HG03571 (cell line): ENCODE measurements around the gene OSCP1.

Experiments used
- ATAC-seq: cut with Tn5 transposase; IDR thresholded peaks from one replicate; pipeline ENCODE4 v1.9.1; 2021; ENCODE audit not compliant: unreplicated experiment

Gene OSCP1

DNA sequence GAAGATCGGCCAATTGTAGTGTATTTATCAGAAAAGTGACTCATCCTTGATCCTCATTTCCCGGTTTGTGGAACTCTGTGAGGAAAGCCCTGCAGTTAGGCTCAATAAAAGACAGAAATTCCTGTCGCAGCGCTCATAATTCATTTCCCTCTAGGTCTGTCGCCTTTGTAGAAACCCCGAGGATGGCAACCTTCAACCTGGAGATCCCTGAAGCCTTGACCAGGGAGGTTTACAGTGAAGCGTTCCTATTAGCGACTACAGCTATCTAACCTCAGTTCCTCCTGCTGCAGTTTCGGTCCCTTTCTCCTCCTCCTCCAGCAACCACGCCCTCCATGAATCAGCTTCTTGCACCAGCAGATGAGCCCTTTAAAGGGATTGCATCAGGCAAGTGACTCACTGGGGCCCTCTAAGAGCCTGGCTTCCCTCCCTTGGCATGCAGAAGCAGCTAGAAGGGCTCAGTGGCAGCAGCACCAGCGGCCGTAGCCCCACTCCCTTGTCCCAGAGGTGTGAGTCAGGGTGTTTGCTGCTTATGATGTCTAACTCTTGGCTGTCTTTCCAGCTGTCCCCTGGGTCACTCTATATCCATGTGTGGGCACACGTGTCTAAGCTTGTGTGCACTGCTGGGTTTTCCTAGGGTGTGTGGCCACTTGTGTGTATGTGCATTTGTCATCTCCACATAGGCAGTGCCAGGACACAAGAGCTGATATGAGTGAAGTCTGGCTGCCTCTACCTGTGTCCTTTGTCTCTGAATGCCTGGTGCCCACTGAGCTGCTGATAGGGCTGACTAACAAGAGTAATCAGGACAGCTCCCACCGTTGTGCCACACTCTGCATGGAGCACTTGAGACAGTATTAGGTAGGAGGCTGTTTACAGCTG is 63.7 kb downstream of the OSCP1 start:
- peak; percentile 37 for ATAC-seq

- ATAC-seq, result peak; percentile 76
Measured at GRCh38 chr1:36385410-36386264, 64.6 kb downstream of the OSCP1 start, which contains the start of gene STK40. STK40 (minus strand) TSS chr1:36385924; CDS start chr1:36361332, 24,592 bp downstream.

DNA sequence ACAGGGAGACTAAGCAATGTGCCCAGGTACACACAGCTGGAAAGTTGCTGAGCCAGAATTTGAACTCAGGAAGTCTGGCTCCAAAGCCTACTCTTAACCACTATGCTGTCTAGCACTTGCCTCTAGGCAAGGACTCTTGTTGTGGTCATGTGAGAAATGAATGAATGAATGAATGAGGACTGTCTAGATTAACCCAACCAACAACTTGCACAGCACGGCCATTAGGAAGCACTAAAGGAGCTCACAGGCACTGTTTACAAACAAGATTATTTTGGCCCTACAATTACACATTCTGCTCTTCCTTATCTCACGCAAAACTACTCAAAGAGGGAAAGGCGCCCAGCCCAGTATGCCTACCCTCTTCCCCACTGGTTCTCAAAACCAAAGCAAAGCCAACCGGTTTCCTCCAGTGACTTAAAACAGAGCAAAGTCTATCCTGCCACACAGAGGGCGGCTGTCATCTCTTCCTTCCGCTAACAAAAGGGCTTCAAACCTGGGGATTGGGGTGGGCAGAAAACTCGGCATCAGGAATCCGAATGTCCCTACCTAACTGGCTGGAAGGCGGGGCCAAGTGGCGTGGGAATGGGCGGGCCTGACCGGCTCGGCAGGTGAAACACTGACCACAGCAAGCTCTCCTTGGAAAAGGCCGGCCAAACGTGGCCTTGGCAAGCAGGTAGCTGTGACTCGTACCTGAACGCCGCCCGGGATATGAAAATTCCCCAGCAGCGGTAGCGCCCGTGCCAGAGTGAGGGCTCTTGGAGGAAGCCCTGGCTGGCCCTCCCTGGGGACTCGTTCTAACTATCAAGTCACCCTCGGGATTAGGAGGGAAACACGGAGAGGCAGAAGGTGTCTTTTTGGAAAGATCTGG is 65.5 kb downstream of the OSCP1 start:
- no peak for ATAC-seq

DNA sequence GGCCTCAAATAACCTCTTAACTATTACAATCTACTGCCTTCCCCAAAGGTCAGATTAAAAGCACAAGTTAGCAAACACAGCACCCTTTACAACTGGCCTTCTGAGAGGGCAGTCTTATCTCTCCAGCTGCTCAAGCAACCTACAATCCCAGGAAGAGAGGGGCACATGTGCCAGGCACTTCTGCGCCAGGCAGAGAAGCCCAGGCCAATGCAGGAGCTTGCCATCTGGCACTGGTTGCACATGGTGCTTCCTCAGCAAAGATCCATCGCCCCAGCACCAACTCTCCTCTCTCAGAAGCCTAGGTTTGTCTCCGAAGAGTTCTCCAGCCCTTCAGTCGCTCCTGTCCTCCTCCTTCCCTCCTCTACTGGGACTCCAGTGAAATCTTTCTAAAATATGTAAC is 67.0 kb downstream of the OSCP1 start:
- no peak for ATAC-seq

DNA sequence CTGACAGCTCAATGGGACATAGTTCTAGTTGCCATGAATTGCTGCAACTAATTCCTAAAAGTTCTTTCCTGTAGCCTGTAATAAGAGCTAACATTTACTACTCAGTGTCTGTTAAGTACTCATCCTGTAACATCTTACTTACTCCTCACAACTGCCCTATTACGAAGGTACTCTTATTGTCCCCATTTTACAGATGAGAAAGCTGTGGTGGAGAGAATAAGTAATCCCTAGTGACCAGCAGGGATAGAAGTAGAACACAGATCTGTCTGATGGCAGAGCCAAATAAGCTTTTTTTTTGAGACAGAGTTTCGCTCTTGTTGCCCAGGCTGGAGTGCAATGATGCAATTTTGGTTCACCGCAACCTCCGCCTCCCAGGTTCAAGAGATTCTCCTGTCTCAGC is 67.6 kb downstream of the OSCP1 start:
- no peak for ATAC-seq

GRCh38 chr1:36382231-36382630 is 68.0 kb downstream of the OSCP1 start:
- ATAC-seq, result no peak

DNA sequence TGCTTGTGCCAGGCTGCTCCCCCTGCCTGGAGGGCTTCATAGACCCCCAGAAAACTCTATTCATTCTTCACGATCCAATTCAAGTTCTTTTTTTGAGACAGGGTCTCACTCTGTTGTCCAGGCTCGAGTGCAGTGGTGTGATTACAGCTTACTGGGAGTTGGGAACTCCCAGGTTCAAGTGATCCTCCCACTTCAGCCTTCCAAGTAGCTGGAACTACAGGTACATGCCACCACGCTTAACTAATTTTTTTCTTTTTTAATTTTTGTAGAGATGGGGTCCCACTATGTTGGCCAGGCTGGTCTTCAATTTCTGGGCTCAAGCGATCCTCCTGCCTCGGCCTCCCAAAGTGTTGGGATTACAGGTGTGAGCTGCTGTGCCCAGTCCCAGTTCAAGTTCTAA is 68.8 kb downstream of the OSCP1 start:
- ATAC-seq, result no peak

GRCh38 chr1:36380782-36381181 is 69.5 kb downstream of the OSCP1 start:
- ATAC-seq, result no peak

- ATAC-seq, result no peak
Measured at GRCh38 chr1:36380143-36380619, 70.1 kb downstream of the OSCP1 start.

GRCh38 chr1:36377791-36378492 is 72.3 kb downstream of the OSCP1 start:
- no peak for ATAC-seq

DNA sequence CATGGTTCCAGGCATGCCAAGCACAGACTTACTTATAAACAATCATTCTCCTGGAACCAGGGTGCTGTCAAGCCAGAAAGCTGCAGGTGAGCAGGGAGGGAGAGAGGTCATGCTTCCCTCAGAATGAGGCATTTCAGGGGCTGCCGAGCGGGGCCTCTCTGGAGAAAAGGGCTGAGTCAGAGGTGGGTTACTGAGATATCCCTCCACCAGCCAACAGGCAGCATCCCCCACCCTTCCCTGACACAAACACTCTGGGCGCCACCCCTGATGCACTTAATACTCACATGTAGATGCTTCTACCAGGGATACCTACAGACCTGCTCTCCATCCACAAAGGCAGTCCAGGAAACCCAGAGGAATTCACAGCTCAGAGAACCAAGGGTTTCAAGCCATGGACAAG is 77.6 kb downstream of the OSCP1 start:
- ATAC-seq, result no peak

GRCh38 chr1:36369061-36369861 is 81.0 kb downstream of the OSCP1 start:
- ATAC-seq, result no peak
